Mesenteric fat pad (tissue), 1 donor: ENCODE data around the gene MTREX. TPM values are rescaled to one million over a fixed set of nuclear protein-coding genes. Genes with fewer than 3 reads are reported as not detected.
"Not testable (repeated sequence)": the region's sequence is repeated elsewhere in the genome, so short reads cannot be mapped to it uniquely, and the experiment has no call there.

ENCODE experiments used
- DNase-seq: peaks from one replicate; pipeline ENCODE4 v3.0.0-alpha.2; 2020; ENCODE audit warnings: low spot score
- long read RNA-seq: library from polyadenylated mRNA; unstranded; transcript quantifications from one replicate; pipeline ENCODE4 v2.0.0, GENCODE V29; 2020
- total RNA-seq: library from RNA; stranded (reverse); fragmentation: NEBNext Ultra II Directional; extraction: Animal tissue kit (Norgen Biotek cat#: 25700); gene quantifications from one replicate; pipeline ENCODE4 v1.2.1, GENCODE V29; 2021
- donor health status: DM: yes; HTN: yes; CAD: no.

Gene MTREX
- total RNA-seq = 49.3 TPM
- long read RNA-seq, full-length matches to known transcripts = 1 of 21 reads
- long read RNA-seq, partial matches to known transcripts = 11 of 21 reads
- long read RNA-seq, other reads (novel, unspliced or antisense) = 9 of 21 reads

GRCh38 chr5:55307383-55308253 lies at the start of gene MTREX, which contains the start of gene DHX29:
Gene MTREX, plus strand, starts transcription at chr5:55307989. Its CDS starts 25 bp downstream, at chr5:55308014.
Gene DHX29, minus strand, starts transcription at chr5:55307694. Its CDS starts 121 bp downstream, at chr5:55307573.
- peak; percentile 96 for DNase-seq

DNA sequence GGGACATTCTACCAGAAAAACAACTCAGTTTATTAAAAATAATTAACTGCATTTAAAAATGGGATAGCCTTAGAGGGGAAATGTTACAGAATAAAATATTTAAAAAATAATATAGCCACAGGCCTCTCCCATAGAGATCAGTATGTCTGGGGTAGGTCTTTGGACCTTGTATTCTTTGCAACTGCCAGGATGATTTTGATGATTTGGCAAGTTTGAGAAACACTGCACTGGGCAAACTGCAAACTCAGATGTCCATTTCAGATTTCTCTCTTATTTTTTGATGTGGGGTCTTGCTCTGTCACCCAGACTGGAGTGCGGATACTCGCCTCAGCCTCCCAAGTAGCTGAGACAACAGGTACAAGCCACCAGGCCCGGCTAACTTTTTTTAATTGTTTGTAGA lies 49.5 kb upstream of the MTREX start:
- no peak for DNase-seq

GRCh38 chr5:55276771-55277170 lies 31.0 kb upstream of the MTREX start:
- no peak for DNase-seq

GRCh38 chr5:55278778-55279177 lies 29.0 kb upstream of the MTREX start:
- DNase-seq = no peak

GRCh38 chr5:55286411-55286933 lies 21.3 kb upstream of the MTREX start:
- no peak for DNase-seq

DNA sequence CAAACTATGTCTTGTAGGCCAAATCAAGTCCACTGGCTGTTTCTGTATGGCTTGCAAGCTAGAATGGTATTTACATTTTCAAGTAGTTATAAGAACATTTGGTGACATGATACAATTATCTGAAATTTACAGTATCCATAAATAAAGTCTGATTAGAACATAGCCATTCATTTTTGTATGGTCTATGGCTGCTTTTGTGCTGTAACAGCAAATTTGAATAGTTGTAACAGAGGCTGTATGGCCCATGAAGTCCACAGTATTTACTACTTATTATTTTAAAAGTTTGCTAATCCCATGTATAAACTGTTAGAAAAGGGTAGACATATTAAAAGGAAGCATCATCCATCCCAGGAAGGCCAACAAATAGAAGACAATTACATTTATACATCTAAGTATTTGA lies 18.0 kb upstream of the MTREX start:
- DNase-seq = no peak

- no peak for DNase-seq
Observed at GRCh38 chr5:55290991-55291390, 16.8 kb upstream of the MTREX start.

- DNase-seq = no peak
Observed at GRCh38 chr5:55294935-55295334, 12.9 kb upstream of the MTREX start.

- DNase-seq = no peak
Observed at GRCh38 chr5:55300890-55301289, 6.9 kb upstream of the MTREX start.

DNA sequence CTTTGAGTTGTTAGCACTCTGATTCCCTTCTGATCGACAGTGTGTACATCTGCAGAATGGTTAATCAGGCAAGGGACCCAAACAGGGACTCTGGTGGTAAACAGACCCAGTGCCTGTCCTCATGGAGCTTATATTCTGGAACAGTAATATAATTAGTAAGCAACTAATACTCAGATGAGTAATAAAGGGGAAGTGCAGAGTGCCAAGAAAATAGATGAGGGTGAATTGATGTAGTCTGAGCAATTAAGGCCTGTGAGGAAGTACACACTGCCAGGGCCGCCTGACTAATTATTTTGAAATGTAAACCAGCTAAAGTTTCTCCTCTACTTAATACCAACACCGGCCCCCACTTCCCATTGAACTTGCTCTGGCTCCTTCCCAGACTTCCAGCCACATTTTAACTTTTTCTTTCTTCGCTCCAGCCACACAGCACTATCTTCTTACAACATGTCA lies 4.5 kb upstream of the MTREX start:
- no peak for DNase-seq

DNA sequence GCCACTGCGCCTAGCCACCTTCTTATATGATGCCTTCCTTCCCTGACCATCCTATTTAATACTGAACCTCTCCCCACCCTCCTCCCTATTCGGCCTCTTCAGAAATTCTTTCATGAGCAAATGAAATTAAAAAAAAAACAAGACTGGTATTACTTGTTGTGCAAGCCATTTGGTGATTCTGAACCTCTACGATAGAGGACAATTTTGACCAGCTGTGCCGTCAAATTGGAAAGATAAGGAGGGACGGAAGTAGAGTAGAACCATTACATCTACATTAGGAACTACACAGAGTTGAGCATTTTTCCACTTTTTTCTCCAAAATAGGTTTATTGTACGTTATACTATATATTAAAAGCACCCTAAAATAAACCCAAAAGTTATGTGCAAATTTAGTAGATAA lies 3.2 kb upstream of the MTREX start:
- DNase-seq = no peak

DNA sequence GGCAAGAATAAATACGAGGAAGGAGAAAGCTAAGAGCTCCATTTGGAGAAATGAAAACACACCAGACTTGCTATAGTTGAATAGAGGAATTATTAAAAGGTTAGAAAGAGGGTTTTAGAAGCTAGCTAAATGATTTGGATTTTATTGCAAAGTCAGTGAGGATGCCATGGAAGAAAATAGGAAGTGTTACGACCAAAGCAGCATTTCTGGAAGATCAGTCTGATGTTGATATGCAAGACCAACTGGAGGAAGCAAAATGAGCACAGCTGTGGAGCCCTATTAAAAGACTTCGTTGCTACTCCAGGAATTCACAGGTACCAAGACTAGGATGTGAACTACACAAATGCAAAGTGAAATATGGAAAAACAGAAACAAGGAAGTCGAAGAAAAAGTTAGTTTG lies 2.4 kb upstream of the MTREX start:
- no peak for DNase-seq

DNA sequence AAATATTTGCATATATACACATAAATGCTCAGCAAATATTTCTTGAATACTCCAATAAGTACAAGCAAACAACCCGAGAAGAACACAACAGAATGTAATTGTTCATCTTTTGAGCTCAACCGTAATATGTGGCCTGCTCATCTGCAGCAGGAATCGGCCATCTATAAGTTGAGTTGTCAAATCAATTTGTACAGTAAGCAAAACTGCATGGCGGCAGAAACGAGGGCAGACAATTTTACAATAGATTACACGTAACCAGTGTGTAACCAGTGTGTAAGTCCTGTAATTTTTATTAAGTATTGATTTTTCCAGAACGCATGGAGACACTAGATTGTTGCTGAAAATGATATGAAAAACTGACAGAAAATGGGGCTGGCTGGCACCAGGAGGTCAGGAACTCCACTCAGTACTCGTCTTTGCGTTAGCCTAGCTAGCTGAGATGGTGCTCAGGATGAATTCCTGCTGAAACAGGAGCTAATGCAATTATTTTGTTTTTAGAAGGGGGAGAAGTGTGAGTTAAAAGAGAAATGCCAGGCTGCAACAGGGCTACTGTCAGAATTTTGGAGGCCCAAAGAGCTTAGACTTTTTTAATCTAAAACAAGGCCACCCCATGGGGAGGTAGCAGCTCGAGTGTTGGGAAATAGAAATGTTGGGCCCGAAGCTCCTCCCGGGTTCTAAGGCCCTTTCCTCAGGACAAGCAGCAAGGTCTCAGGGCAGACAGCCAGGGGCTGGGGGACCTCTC lies 977 bp upstream of the MTREX start:
- DNase-seq = no peak

DNA sequence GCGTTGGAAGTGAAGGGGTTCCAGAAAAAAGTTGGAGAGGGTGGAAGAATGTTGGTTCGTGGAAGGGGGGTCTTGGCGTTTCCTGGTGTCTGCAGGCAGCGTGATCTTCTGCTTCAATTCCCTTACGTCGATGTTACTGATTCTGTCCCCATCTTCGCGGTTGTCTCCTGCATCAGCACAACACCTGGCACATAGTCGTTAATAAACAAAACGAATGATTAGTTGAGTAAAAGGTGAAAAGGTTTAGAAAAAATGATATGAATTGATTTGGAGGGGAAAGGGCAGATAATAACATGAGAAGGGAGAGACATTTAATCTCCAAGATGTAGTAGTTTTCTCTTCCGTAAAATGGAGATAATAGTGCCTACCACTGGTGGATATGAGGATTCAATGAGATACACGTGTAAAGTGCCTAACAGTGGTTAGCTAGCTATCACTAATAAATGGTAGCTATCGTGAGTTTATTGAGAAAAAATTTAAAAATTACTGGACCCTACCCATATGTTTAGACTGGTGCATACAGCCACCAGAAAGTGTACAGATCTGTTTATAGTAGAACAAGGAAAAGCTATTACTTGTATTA lies 556 bp downstream of the MTREX start:
- DNase-seq = no peak

DNA sequence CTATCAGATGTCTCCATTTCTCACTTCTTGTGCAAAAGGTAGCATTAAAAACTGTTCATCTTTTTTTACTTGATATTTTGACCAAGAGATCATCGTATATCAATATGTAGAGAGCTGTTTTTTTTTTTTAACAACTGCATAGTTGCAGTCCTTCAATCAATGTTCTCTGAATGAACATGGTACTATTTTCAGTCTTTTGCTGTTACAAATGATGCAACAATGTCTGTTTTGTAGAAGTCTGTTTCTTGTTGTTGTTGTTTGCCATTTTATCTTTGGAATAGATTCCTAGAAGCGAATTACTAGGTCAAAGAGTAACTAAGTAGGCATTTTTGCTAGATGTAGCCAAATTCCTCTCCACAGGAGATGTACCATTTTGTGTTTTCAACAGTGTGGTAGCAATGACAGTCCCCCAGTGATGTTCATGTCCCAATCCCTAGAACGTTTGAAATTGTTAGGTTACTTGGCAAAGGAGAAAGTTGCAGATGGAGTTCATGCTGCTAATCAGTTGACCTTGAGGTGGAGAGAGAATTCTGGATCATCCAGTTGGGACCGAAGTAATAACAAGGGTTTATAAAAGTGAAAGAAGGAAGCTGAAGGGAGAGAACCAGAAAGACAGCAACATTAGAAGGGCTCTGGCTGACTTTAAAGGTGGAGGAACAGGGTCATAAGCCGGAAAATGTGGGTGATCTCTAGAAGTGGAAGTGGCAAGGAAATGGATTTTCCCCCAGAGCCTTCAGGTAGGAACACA lies 6.3 kb downstream of the MTREX start:
- DNase-seq = no peak

DNA sequence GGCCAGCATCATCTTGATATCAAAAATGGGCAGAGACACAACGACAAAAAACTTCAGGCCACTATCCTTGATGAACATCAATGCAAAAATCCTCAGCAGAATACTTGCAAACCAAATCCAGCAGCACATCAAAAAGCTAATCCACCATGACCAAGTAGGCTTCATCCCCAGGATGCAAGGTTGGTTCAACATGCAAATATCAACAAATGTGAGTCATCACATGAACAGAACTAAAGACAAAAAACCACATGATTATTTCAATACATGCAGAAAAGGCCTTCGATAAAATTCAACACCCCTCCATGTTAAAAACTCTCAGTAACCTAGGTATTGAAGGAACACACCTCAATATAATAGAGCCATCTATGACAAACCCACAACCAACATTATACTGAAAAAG lies 8.5 kb downstream of the MTREX start:
- no peak for DNase-seq

GRCh38 chr5:55316837-55317236 lies 9.0 kb downstream of the MTREX start:
- DNase-seq = no peak

DNA sequence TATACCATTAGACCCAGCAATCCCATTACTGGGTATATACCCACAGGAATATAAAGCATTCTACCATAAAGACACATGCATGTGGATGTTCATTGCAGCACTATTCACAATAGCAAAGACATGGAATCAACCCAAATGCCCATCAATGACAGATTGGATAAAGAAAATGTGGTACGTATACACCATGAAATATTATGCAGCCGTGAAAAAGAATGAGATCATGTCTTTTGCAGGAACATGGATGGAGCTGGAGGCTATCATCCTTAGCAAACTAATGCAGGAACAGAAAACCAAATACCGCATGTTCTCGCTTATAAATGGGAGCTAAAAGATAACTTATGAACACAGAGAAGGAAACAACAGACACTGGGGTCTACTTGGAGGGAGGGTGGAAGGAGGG lies 10.4 kb downstream of the MTREX start:
- not testable (repeated sequence) for DNase-seq

- DNase-seq = no peak
Observed at GRCh38 chr5:55319491-55319890, 11.7 kb downstream of the MTREX start.

DNA sequence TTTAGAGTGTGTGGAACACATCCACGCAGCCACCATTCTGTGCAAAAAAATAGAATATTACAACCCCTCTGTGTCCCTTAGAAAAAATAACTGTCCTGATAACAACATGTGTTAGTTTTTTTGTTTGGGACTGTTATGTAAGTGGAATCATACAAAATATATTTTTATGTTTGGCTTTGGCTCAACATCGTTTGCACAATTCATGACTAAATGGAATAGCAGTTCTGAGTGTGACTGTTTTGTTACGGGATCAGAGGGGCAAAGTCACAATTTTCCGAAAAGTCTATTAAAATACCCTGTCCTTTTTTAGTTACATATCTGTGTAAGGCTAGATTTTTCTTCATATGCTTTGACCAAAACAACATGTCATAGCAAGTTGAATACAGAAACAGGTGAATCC lies 12.8 kb downstream of the MTREX start:
- no peak for DNase-seq

GRCh38 chr5:55324006-55324405 lies 16.2 kb downstream of the MTREX start:
- DNase-seq = no peak
